NCI-H2196 treated with DMSO at 0.1 percent for 48 hours (cell line): ENCODE results near the gene MYBPHL.

Source experiments
- DNase-seq: peaks from one replicate; lab custom pipeline; 2025; ENCODE audit not compliant: unreplicated experiment; lab: John Stamatoyannopoulos, UW

The MYBPHL gene

DNA sequence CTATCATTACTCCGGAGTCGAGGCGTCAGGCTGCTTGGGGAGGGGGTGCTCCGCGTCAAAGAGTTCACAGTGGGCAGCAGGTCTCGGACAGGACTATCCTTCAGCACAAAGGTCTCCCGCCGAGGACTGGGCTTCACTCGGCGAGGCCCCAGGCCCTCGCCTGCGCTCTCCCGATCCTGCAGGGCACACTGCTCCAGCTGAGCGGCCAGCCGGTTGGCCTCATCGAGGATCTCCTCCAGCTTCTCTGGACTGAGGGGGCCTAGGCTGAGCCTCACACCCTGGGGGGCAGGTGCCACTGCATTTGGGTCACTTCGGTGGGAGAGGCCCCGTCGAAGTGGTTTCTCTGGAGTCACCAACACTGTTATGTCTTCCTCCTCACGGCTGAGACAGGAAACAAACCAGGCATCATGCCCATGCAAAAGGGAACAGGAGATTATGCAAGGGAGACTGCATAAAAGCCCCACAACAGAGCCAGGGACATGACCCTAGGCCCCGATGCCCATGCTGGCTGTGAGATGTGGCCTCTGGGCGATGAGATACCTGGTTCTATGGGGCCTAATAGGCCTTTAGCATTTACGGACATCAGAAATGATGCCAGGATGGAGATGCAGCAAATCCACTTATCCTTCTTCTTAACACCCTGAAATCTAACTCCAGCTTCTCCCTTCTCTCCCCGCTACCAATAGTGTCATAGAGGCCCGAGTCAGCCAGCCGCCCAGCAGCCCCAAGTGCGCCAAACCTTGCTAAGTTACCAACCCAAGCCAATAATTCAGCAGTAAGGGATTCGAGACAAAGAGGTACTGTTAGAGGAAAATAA lies 24.9 kb downstream of the MYBPHL start:
- DNase-seq = no peak

GRCh38 chr1:109280862-109281261 lies 25.9 kb downstream of the MYBPHL start:
- DNase-seq = no peak

DNA sequence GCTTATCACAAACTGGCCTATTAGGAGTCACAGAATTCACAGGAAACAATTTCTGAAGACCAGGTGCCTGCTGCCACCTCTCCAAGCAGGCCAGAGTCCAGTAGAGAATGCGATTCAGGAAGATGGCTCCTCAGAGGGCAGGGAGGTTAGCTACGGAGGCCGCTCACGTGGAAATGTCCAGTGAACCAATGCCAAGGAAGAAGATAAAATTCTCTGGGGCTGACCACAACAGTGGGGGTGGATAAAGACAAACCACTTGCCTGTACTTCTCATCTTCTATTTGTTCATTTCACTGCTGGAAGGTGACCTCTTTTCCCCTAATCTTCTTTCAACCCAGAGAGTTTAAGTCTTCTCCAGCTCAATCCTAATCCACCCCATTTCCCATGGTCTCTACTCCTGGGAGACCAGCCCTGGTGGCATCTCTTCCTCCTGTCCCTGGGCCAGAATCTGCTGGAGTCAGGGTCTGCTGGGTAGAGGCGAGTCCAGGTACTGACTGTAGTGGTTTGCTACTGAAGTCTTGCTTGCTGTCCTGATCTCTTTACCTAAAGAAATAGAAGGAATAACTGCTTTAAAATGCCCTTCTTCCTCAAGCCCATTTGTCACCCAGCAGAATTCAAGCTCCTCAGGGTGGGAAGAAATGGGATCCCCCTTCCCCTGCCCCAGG lies 27.1 kb downstream of the MYBPHL start:
- DNase-seq = no peak

DNA sequence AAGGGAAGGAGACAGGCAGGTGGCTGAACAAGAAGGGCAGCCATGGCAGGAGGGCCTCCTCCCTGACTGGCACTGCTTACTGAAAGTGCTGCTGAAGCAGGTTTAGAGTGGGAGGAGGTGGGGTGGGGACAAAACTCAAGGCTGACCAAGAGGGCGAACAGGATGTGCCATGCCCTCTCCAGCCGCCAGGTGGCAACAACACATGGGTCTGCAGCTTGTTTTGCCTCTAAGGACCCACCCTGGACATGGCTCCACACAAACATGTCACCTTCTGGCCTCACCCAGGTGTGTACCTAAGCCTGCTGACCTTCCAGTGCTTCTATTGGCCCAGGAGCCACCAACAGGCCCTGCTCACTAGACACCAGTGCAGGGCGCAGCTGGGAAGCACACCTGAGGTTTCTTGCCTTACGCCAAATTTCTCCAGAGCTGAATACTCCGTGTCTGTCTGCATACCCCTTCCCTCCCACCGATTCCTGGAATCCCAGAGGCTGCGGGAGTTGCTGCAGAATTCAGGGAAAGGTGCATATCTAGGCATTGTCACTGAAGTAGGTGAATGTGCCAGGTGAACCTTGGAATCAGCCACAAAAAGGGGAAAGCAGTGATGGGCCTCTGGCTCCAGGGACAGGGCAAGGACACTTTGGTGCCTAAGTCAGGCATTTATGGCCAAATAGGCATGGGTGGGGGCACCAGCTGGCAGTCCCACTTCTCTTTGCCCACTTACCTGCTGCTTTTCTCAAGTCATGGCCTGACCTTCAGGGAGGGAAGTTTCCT lies 29.2 kb downstream of the MYBPHL start:
- DNase-seq = peak; percentile 72

GRCh38 chr1:109275706-109276345 lies 31.0 kb downstream of the MYBPHL start:
- no peak for DNase-seq

DNA sequence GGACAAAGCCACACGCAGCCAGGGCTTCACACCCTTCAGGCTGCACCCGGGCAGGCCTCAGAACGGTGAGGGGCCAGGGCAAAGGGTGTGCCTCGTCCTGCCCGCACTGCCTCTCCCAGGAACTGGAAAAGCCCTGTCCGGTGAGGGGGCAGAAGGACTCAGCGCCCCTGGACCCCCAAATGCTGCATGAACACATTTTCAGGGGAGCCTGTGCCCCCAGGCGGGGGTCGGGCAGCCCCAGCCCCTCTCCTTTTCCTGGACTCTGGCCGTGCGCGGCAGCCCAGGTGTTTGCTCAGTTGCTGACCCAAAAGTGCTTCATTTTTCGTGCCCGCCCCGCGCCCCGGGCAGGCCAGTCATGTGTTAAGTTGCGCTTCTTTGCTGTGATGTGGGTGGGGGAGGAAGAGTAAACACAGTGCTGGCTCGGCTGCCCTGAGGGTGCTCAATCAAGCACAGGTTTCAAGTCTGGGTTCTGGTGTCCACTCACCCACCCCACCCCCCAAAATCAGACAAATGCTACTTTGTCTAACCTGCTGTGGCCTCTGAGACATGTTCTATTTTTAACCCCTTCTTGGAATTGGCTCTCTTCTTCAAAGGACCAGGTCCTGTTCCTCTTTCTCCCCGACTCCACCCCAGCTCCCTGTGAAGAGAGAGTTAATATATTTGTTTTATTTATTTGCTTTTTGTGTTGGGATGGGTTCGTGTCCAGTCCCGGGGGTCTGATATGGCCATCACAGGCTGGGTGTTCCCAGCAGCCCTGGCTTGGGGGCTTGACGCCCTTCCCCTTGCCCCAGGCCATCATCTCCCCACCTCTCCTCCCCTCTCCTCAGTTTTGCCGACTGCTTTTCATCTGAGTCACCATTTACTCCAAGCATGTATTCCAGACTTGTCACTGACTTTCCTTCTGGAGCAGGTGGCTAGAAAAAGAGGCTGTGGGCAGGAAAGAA lies 32.0 kb downstream of the MYBPHL start:
- peak; percentile 39 for DNase-seq

GRCh38 chr1:109273570-109274288 lies 33.1 kb downstream of the MYBPHL start:
- DNase-seq = no peak

- no peak for DNase-seq
Observed at GRCh38 chr1:109272831-109273547, 33.8 kb downstream of the MYBPHL start.

GRCh38 chr1:109272021-109272799 lies 34.6 kb downstream of the MYBPHL start:
- no peak for DNase-seq

- no peak for DNase-seq
Observed at GRCh38 chr1:109271458-109271857, 35.4 kb downstream of the MYBPHL start.

DNA sequence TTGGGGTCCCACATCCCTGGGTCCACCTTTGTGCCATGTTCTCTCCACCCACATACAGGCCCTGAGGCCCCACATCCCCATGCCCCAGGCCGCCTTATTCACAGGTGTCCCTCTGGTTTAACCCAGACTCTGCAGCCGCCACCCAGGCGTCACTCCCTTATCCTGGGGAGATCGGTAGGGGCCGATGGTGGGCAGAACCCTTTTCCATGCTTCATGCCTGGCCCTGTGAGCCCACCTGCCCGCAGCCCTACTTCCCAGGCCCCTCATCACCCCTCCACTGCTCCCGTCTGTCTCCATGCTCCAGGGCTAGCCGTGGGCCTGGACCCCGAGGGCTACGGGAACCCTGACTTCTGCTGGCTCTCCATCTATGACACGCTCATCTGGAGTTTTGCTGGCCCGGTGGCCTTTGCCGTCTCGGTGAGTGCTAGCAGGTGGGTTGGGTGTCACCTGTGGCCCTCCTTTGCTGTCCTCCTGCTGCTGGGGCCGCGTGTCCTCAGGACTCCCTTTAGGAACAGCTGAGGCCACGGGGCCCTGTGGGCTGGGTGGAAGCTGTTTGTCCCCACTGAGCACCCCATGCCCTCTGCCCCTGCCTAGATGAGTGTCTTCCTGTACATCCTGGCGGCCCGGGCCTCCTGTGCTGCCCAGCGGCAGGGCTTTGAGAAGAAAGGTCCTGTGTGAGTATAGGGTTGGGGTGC lies 36.0 kb downstream of the MYBPHL start:
- DNase-seq = no peak

DNA sequence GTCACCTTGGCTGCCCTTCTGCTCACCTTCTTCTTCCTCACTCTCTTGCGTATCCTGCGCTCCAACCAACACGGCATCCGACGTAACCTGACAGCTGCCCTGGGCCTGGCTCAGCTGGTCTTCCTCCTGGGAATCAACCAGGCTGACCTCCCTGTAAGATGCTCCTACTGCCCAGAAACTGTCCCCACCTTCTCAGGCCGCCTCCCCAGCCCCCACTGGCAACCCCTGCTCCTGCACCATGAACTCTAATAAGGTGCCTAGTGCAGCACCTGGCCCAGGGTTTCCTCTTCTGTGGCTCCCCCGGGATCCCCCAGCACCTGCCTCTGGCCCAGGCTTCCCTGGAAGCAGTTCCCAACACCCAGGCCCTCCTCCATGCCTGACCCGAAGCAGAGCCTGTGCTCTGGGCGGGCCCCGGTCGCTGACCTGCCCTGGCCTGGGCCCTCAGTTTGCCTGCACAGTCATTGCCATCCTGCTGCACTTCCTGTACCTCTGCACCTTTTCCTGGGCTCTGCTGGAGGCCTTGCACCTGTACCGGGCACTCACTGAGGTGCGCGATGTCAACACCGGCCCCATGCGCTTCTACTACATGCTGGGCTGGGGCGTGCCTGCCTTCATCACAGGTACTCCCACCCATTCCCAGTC lies 36.7 kb downstream of the MYBPHL start:
- DNase-seq = no peak

GRCh38 chr1:109269212-109269980 lies 37.4 kb downstream of the MYBPHL start:
- no peak for DNase-seq

DNA sequence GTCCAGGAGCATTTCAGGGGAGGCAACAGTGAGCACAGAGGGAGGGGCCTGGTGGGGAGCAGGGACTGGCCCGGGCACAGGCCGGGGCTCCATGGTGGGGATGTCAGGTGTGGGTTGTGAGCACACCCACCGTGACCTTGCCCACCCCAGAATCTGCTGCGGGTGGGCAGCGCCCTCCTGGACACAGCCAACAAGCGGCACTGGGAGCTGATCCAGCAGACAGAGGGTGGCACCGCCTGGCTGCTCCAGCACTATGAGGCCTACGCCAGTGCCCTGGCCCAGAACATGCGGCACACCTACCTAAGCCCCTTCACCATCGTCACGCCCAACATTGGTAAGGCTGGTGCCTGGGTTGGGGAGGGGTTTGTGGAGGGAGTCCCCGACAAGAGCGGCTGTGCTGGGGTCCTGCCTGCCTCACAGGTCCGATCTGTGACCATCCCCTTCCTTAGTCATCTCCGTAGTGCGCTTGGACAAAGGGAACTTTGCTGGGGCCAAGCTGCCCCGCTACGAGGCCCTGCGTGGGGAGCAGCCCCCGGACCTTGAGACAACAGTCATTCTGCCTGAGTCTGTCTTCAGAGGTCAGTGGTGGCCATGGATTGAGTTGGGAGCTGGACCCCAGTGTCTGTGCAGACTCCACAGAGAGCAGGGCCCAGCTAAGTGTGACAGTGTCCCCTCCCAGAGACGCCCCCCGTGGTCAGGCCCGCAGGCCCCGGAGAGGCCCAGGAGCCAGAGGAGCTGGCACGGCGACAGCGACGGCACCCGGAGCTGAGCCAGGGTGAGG lies 38.2 kb downstream of the MYBPHL start:
- DNase-seq = no peak

- no peak for DNase-seq
Observed at GRCh38 chr1:109267743-109268300, 39.0 kb downstream of the MYBPHL start.
